Bronchial epithelial cell (primary cell): Measurements from ENCODE around the gene ARFGAP1. TPM values are rescaled to one million over a fixed set of nuclear protein-coding genes. Genes with fewer than 3 reads are reported as not detected.
"Not testable (repeated sequence)": the region's sequence is repeated elsewhere in the genome, so short reads cannot be mapped to it uniquely, and the experiment has no call there.

Source experiments
- DNase-seq: peaks from one replicate; pipeline ENCODE4 v3.0.0-alpha.2; 2010; ENCODE audit warnings: low read depth
- FAIRE-seq: peaks from 2 replicates; lab custom pipeline; 2011; peaks lifted over from hg19 to GRCh38; lab: Jason Lieb, UNC
- H3K27me3 ChIP-seq: 2 replicates; pipeline ENCODE4 v1.5.1; 2011; ENCODE audit warnings: low read length; ENCODE audit not compliant: control insufficient read depth, insufficient read depth
- H3K36me3 ChIP-seq: 2 replicates; pipeline ENCODE4 v1.5.1; 2011; ENCODE audit warnings: low read length; ENCODE audit not compliant: control insufficient read depth, insufficient read depth
- H3K4me3 ChIP-seq: 2 replicates; pipeline ENCODE4 v1.5.1; 2011; ENCODE audit warnings: mild to moderate bottlenecking, low read depth, low read length, control low read depth
- CTCF ChIP-seq: IDR thresholded peaks from 2 replicates; pipeline ENCODE4 v1.5.1; 2011; ENCODE audit warnings: mild to moderate bottlenecking, moderate library complexity, low read length, control low read depth, inconsistent platforms; ENCODE audit not compliant: insufficient read depth, severe bottlenecking
- total RNA-seq: library from RNA; depleted of rRNA; stranded (reverse); fragments of >200 nt; gene quantifications from 2 replicates; pipeline ENCODE4 v1.2.1, GENCODE V29; 2014

ARFGAP1 gene
- total RNA-seq, 1 donor from 2014 or later: 49.2 TPM

- Histone ChIP-seq H3K27me3 (peaks cover 23% of the 10 kb centered on the region), H3K36me3 (no peaks in the 10 kb centered on the region), H3K4me3 (no peak overlapping the region)
- FAIRE-seq: no peak
- DNase-seq: no peak
- TF ChIP-seq CTCF: no peak
Observed at GRCh38 chr20:63249891-63250290, 22.7 kb upstream of the ARFGAP1 start.

GRCh38 chr20:63251350-63251749, 21.3 kb upstream of the ARFGAP1 start:
- not testable (repeated sequence) for FAIRE-seq

GRCh38 chr20:63252284-63252711, 20.3 kb upstream of the ARFGAP1 start:
- Histone ChIP-seq H3K4me3 (no peak overlapping the region), H3K27me3 (peaks cover 18% of the 10 kb centered on the region), H3K36me3 (no peaks in the 10 kb centered on the region)
- no peak for DNase-seq
- TF ChIP-seq CTCF: no peak
- FAIRE-seq: no peak

More at GRCh38 chr20:63251350-63251749, 21.3 kb upstream of the ARFGAP1 start:
- H3K4me3 ChIP-seq, DNase-seq, H3K36me3 ChIP-seq: not testable (repeated sequence)
- H3K27me3 ChIP-seq: peaks cover 23% of the 10 kb centered on the region

GRCh38 chr20:63253065-63253437, 19.6 kb upstream of the ARFGAP1 start:
- FAIRE-seq (no peak), DNase-seq (no peak)
- Histone ChIP-seq H3K27me3 (peaks cover 18% of the 10 kb centered on the region), H3K36me3 (no peaks in the 10 kb centered on the region), H3K4me3 (no peak overlapping the region)
- TF ChIP-seq CTCF: no peak

DNA sequence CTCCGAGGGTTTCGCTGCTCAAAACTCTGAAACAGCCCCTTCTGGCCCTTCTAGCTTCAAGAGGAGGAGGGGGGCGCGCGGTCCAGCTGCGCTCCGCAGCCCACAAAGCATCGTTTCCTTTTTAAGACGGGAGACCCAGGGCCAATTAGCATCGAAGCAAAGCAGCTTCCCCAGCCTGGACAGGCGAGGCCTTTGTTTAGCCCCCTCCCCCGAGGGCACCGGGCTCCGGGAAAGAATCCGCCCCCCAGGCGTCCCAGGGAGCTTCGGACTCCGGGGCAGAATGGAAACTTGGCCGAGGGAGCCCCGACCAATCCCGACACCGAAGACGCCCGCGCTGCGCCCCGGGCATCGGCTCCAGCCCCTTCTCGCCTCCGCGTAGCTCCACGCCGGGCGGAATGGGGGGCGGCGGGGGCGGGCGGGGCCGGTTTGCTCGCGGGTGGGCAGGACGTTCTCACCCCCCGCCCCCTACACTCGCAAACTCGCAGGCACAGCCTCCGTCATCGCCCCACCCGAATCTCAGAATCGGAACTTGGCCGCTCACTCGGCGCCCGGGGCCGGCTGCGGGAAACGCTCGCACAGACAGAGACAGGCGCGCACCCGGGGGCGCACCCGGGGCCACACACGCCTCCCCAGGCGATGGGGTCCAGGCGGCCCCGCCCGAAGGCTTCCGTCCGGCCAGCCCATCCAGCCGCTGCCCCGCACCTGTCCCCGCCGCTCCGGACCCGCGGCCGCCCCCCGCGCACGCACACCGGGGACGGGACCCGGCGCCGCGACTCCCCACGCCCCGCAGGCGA, 19.0 kb upstream of the ARFGAP1 start:
- FAIRE-seq: no peak
- no peaks in the 10 kb centered on the region for H3K36me3 ChIP-seq
- peaks cover 18% of the 10 kb centered on the region for H3K27me3 ChIP-seq
- H3K4me3 ChIP-seq: peak overlapping the region; percentile 2
- DNase-seq: no peak
- no peak for TF ChIP-seq CTCF

DNA sequence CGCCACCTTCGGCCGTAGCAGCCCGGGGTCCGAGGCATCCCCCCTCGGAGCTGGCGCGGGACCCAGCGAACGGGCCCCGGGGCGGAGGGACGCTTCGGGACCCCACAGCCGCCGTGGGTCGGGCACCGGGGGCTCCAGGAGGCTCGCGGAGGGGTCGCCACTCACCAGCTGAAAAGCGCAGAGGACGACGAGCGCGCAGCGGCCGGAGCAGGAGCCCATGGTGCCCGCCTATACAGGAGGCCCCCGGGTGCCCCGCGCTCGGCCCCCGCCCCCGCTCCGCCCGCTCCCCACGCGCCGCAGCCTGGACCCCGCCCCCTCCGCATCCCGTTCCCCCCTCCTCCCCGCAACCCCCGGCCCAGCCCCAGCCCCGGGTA, 18.4 kb upstream of the ARFGAP1 start, which contains the start of gene NKAIN4:
Gene NKAIN4 (minus strand): TSS at position 232 of the 374 bp plus-strand sequence. CDS start 13 bp downstream, at position 219.
- Histone ChIP-seq H3K27me3 (peaks cover 18% of the 10 kb centered on the region), H3K4me3 (peak within 1 kb of the TSS; percentile 2)
- no peak for FAIRE-seq

More for the DNA sequence above, 18.4 kb upstream of the ARFGAP1 start, which contains the start of gene NKAIN4:
- no peaks in the 10 kb centered on the region for H3K36me3 ChIP-seq
- TF ChIP-seq CTCF: no peak
- DNase-seq: no peak
